Natural killer cell treated with Interleukin-12 subunit alpha and Interleukin-12 subunit beta and Interleukin-15 and Interleukin-18, amount 100 ng/mL, for 72 hours (primary cell): ENCODE measurements around the gene DNASE2. TPM values are rescaled to one million over a fixed set of nuclear protein-coding genes. Genes with fewer than 3 reads are reported as not detected.
A peak's percentile ranks its signal among the peaks of the same experiment; 100 is the strongest.

Source experiments
- ATAC-seq, 2 donors: fragments of 150-1000 bp; cut with Tn5 transposase in 1 of 2; sonication (Bioruptor Pico), chemical (Tn5 transposase) in 1 of 2; 2 replicates each; pipeline ENCODE4 v1.10.0; 2021
- DNase-seq: peaks from one replicate; pipeline ENCODE4 v3.0.0; 2022; ENCODE audit warnings: low spot score
- H3K27ac Mint-ChIP-seq, 2 donors: 1 replicate in 1 of 2; 2 replicates in 1 of 2; pipeline ENCODE4 v1.8.0; 2022; ENCODE audit warnings: mixed read lengths in 2 of 2, mild to moderate bottlenecking in 1 of 2, moderate library complexity in 1 of 2
- H3K27me3 Mint-ChIP-seq, 2 donors: 1 replicate in 1 of 2; 2 replicates in 1 of 2; pipeline ENCODE4 v1.8.0; 2022; ENCODE audit warnings: mixed read lengths in 2 of 2
- H3K36me3 Mint-ChIP-seq: one replicate; pipeline ENCODE4 v1.8.0; 2022; ENCODE audit warnings: mixed read lengths
- H3K4me1 Mint-ChIP-seq, 2 donors: 1 replicate in 1 of 2; 2 replicates in 1 of 2; pipeline ENCODE4 v1.8.0; 2022; ENCODE audit warnings: low read depth in 2 of 2, mixed read lengths in 2 of 2, mild to moderate bottlenecking in 1 of 2
- H3K4me3 Mint-ChIP-seq: one replicate; pipeline ENCODE4 v1.8.0; 2022; ENCODE audit warnings: mixed read lengths
- H3K9me3 Mint-ChIP-seq: 2 replicates; pipeline ENCODE4 v1.8.0; 2022; ENCODE audit warnings: mixed read lengths
- total RNA-seq, 2 donors: library from RNA; stranded (reverse); gene quantifications; one replicate each; pipeline ENCODE4 v1.2.3, GENCODE V29; 2022

Gene DNASE2
- total RNA-seq, 2 donors from 2014 or later, result 30.3 to 32.7 TPM

GRCh38 chr19:12882589-12882988 lies 1.3 kb upstream of the DNASE2 start:
- DNase-seq, result no peak
- no peak for ATAC-seq
- Mint-ChIP-seq H3K4me3 (peak overlapping the region; percentile 83), H3K4me1 (peaks cover 12 to 15% of the 10 kb centered on the region in 2 donors), H3K9me3 (no peaks in the 10 kb centered on the region), H3K27me3 (no peaks in the 10 kb centered on the region), H3K36me3 (no peaks in the 10 kb centered on the region), H3K27ac (peak overlapping the region in 1 of 2 donors; percentile 63)

GRCh38 chr19:12880551-12881171 lies 588 bp downstream of the DNASE2 start:
- Mint-ChIP-seq H3K36me3 (no peaks in the 10 kb centered on the region), H3K9me3 (no peaks in the 10 kb centered on the region), H3K27ac (peak overlapping the region; percentile 63 to 78), H3K4me3 (peak overlapping the region; percentile 83), H3K4me1 (peaks cover 12 to 15% of the 10 kb centered on the region in 2 donors), H3K27me3 (no peaks in the 10 kb centered on the region)
- ATAC-seq (peak; percentile 3 to 34), DNase-seq (no peak)

DNA sequence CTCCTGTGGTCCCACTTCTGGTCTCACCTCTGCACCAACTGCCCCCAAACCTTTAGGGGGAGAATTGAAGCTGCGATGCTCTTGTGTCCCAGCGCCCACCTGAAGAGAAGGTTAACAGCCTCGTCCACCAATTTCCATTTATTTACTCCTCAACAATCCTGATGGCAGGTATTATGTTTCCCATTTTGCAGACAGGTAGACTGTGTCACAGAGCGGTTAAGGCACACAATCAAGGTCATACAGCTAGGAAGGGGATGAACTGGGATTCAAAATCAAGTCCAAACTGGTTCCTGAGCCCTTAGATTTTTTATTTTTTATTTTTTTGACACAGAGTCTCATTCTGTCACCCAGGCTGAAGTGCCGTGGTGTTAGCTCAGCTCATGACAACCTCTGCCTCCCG lies 6.2 kb downstream of the DNASE2 start:
- Mint-ChIP-seq H3K36me3 (no peaks in the 10 kb centered on the region), H3K27ac (no peak overlapping the region), H3K4me3 (no peak overlapping the region), H3K9me3 (no peaks in the 10 kb centered on the region), H3K4me1 (peaks cover 0 to 16% of the 10 kb centered on the region in 2 donors), H3K27me3 (no peaks in the 10 kb centered on the region)
- DNase-seq, result no peak
- ATAC-seq, result no peak

- no peaks in the 10 kb centered on the region for H3K9me3 Mint-ChIP-seq
- peaks cover 0 to 16% of the 10 kb centered on the region in 2 donors for H3K4me1 Mint-ChIP-seq
- no peak overlapping the region for H3K4me3 Mint-ChIP-seq
- no peak for ATAC-seq
- peak; percentile 56 for DNase-seq
- H3K27me3 Mint-ChIP-seq, result no peaks in the 10 kb centered on the region
- H3K36me3 Mint-ChIP-seq, result no peaks in the 10 kb centered on the region
- no peak overlapping the region for H3K27ac Mint-ChIP-seq
These were observed 7.1 kb downstream of the DNASE2 start for GRCh38 chr19:12873891-12874745.

GRCh38 chr19:12872941-12873890 lies 8.0 kb downstream of the DNASE2 start:
- Mint-ChIP-seq H3K9me3 (no peaks in the 10 kb centered on the region), H3K36me3 (no peaks in the 10 kb centered on the region), H3K4me3 (no peak overlapping the region), H3K27ac (no peak overlapping the region), H3K27me3 (no peaks in the 10 kb centered on the region), H3K4me1 (peaks cover 0 to 16% of the 10 kb centered on the region in 2 donors)
- peak; percentile 67 for DNase-seq
- ATAC-seq, result peak; percentile 59 to 91

DNA sequence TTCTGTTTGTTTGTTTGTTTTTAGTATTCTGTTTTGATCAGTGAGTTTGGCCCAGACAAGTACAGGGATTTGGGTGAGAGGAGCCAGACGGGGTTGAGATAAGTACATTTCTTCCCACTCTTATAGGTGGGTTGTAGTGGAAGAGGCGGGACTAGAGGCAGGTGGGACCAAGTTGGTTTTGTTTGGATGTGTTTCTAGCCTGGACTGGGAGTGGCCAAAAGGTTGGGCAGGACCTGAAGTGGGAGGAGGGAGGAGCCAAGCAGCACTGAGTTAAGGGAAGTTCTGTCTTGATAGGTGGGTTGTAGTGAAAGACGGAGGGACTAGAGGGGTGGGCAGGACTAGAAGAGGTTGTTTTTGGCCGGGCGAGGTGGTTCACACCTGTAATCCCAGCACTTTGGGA lies 9.0 kb downstream of the DNASE2 start:
- no peak overlapping the region for H3K4me3 Mint-ChIP-seq
- DNase-seq (no peak), ATAC-seq (no peak)
- H3K9me3 Mint-ChIP-seq, result no peaks in the 10 kb centered on the region
- H3K4me1 Mint-ChIP-seq, result peaks cover under 1 to 16% of the 10 kb centered on the region in 2 donors
- no peak overlapping the region for H3K27ac Mint-ChIP-seq
- no peaks in the 10 kb centered on the region for H3K36me3 Mint-ChIP-seq
- no peaks in the 10 kb centered on the region for H3K27me3 Mint-ChIP-seq

- no peaks in the 10 kb centered on the region for H3K36me3 Mint-ChIP-seq
These were observed 9.6 kb downstream of the DNASE2 start for GRCh38 chr19:12871681-12872080.

DNA sequence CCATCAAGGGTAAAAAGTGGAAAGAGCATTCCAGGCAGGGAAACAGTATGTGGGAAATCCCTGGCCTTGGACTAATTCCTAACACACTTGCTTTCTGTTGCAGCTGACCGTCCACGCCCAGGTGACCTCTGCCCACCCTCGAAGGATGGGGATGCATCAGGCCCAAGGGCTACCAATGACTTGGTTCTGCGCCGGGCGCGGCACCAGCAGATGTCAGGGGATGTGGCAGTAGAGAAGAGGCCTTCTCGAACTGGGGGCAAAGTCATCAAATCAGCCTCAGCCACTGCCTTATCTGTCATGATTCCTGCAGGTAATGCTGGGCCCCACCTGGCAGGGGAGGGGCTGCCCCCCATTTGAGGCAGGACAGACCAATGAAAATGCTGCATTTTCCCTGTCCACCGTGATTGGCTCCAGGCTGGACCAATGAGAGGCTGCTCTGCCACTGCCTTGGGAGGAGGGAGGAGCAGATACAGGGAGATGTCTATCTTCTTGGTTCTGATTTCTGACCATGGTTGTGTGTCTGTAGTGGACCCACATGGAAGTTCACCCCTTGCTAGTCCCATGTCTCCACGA lies 12.6 kb downstream of the DNASE2 start:
- no peak for ATAC-seq
- peak; percentile 49 for DNase-seq
- Mint-ChIP-seq H3K4me3 (no peak overlapping the region), H3K36me3 (no peaks in the 10 kb centered on the region), H3K27me3 (peaks cover 0 to 2% of the 10 kb centered on the region in 2 donors), H3K9me3 (no peaks in the 10 kb centered on the region), H3K4me1 (peaks cover 8 to 22% of the 10 kb centered on the region in 2 donors), H3K27ac (no peak overlapping the region)

More at GRCh38 chr19:12871681-12872080, 9.6 kb downstream of the DNASE2 start:
- peaks cover 6 to 20% of the 10 kb centered on the region in 2 donors for H3K4me1 Mint-ChIP-seq
- peak; percentile 31 for DNase-seq
- H3K27ac Mint-ChIP-seq, result no peak overlapping the region
- no peak overlapping the region for H3K4me3 Mint-ChIP-seq
- no peak for ATAC-seq
- H3K27me3 Mint-ChIP-seq, result no peaks in the 10 kb centered on the region
- no peaks in the 10 kb centered on the region for H3K9me3 Mint-ChIP-seq

DNA sequence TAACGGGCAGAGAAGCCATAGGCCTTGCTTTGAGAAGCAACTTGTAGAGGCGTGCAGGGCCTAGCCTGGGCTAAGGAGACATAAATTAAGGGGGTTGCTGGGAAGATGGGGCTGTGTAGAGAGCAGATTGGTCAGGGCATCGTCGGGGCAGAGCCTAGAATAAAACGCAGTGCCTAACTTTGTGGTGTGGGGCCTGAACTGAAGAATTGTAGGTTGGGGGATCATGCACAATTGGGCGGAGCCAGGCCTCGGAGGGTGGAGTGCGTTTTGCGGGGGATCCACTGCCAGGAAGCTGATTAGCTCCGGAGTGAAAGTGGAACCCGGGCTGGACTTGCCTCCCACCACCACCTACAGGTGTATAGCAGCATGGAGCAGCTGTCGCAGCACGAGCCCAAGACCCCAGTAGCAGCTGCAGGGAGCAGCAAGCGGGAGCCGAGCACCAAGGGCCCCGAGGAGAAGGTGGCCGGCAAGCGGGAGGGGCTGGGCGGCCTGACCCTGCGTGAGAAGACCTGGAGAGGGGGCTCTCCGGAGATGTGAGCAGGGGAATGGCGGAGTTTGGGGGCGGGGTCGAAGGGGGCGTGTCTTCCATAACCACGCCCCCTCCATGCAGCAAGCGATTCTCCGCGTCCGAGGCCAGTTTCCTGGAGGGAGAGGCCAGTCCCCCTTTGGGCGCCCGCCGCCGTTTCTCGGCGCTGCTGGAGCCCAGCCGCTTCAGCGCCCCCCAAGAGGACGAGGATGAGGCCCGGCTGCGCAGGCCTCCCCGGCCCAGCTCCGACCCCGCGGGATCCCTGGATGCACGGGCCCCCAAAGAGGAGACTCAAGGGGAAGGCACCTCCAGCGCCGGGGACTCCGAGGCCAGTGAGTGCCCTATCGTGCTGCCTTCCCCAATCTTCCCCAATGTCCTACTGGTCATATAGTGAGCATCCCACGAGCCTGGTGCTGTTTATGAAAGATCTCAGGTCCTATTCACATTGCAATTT lies 13.8 kb downstream of the DNASE2 start:
- peak overlapping the region; percentile 48 for H3K4me3 Mint-ChIP-seq
- H3K27ac Mint-ChIP-seq, result no peak overlapping the region
- H3K4me1 Mint-ChIP-seq, result peaks cover 8 to 14% of the 10 kb centered on the region in 2 donors
- peaks cover 0 to 2% of the 10 kb centered on the region in 2 donors for H3K27me3 Mint-ChIP-seq
- H3K9me3 Mint-ChIP-seq, result no peaks in the 10 kb centered on the region
- no peaks in the 10 kb centered on the region for H3K36me3 Mint-ChIP-seq
- peak; percentile 80 for DNase-seq
- peak; percentile 74 to 87 for ATAC-seq

GRCh38 chr19:12866416-12867119 lies 14.7 kb downstream of the DNASE2 start:
- DNase-seq, result peak; percentile 39
- ATAC-seq, result no peak
- Mint-ChIP-seq H3K4me1 (peaks cover 8% of the 10 kb centered on the region in 2 donors), H3K4me3 (peak overlapping the region; percentile 48), H3K9me3 (no peaks in the 10 kb centered on the region), H3K27me3 (peaks cover 0 to 2% of the 10 kb centered on the region in 2 donors), H3K27ac (peak overlapping the region in 1 of 2 donors; percentile 50), H3K36me3 (no peaks in the 10 kb centered on the region)

GRCh38 chr19:12865746-12866415 lies 15.4 kb downstream of the DNASE2 start:
- peak overlapping the region; percentile 48 for H3K4me3 Mint-ChIP-seq
- peaks cover 0 to 2% of the 10 kb centered on the region in 2 donors for H3K27me3 Mint-ChIP-seq
- peaks cover 8% of the 10 kb centered on the region in 2 donors for H3K4me1 Mint-ChIP-seq
- no peaks in the 10 kb centered on the region for H3K9me3 Mint-ChIP-seq
- no peaks in the 10 kb centered on the region for H3K36me3 Mint-ChIP-seq
- DNase-seq, result no peak
- ATAC-seq, result no peak
- peak overlapping the region in 1 of 2 donors; percentile 50 for H3K27ac Mint-ChIP-seq
